Activated CD4-positive, alpha-beta T cell treated with anti-CD3 and anti-CD28 coated beads, Interleukin-2, Interleukin-4, amounts not matched to agents 100 ng/mL and 50 ng/mL, durations not matched to agents 16 hours and 8 hours (primary cell): Measurements from ENCODE around the gene DNAJC13.
A peak's percentile ranks its signal among the peaks of the same experiment; 100 is the strongest.

ENCODE experiments used
- DNase-seq: peaks from one replicate; pipeline ENCODE4 v3.0.0-alpha.2; 2020; ENCODE audit warnings: low spot score

The DNAJC13 gene

GRCh38 chr3:132486099-132486498, 68.8 kb downstream of the DNAJC13 start:
- DNase-seq: no peak

GRCh38 chr3:132488151-132488550, 70.8 kb downstream of the DNAJC13 start:
- DNase-seq: no peak

- DNase-seq: no peak
Observed at GRCh38 chr3:132499071-132499470, 81.8 kb downstream of the DNAJC13 start.

- DNase-seq: no peak
Observed at GRCh38 chr3:132503559-132503958, 86.3 kb downstream of the DNAJC13 start.

- no peak for DNase-seq
Observed at GRCh38 chr3:132504375-132504933, 87.2 kb downstream of the DNAJC13 start.

GRCh38 chr3:132507657-132508056, 90.4 kb downstream of the DNAJC13 start:
- DNase-seq: no peak

GRCh38 chr3:132509096-132509495, 91.8 kb downstream of the DNAJC13 start:
- no peak for DNase-seq

GRCh38 chr3:132509506-132509905, 92.2 kb downstream of the DNAJC13 start:
- no peak for DNase-seq

- no peak for DNase-seq
Observed at GRCh38 chr3:132513057-132513456, 95.8 kb downstream of the DNAJC13 start.

- peak; percentile 6 for DNase-seq
Observed at GRCh38 chr3:132517311-132517710, 100.0 kb downstream of the DNAJC13 start.

- no peak for DNase-seq
Observed at GRCh38 chr3:132519914-132520313, 102.6 kb downstream of the DNAJC13 start.

- DNase-seq: no peak
Observed at GRCh38 chr3:132521901-132522300, 104.6 kb downstream of the DNAJC13 start.

GRCh38 chr3:132522353-132522752, 105.1 kb downstream of the DNAJC13 start:
- DNase-seq: peak; percentile 9

GRCh38 chr3:132530624-132531023, 113.3 kb downstream of the DNAJC13 start:
- DNase-seq: no peak

- DNase-seq: peak; percentile 62
Observed at GRCh38 chr3:132535575-132536441, 118.5 kb downstream of the DNAJC13 start.

- DNase-seq: no peak
Observed at GRCh38 chr3:132536442-132537153, 119.3 kb downstream of the DNAJC13 start.

- DNase-seq: no peak
Observed at GRCh38 chr3:132537297-132537696, 120.0 kb downstream of the DNAJC13 start.

GRCh38 chr3:132538072-132538471, 120.8 kb downstream of the DNAJC13 start:
- DNase-seq: no peak

- DNase-seq: no peak
Observed at GRCh38 chr3:132539681-132540080, 122.4 kb downstream of the DNAJC13 start.

- DNase-seq: no peak
Observed at GRCh38 chr3:132542577-132542976, 125.3 kb downstream of the DNAJC13 start.

- no peak for DNase-seq
Observed at GRCh38 chr3:132543011-132543739, 125.9 kb downstream of the DNAJC13 start.

- DNase-seq: no peak
Observed at GRCh38 chr3:132544130-132544529, 126.8 kb downstream of the DNAJC13 start.
